GM18951 (cell line): ENCODE measurements around the gene THAP8.
"Not testable (repeated sequence)": the region's sequence is repeated elsewhere in the genome, so short reads cannot be mapped to it uniquely, and the experiment has no call there.

ENCODE experiments used
- POLR2A ChIP-seq: IDR thresholded peaks from 4 replicates; pipeline ENCODE4 v1.6.1; 2011; ENCODE audit warnings: mild to moderate bottlenecking; ENCODE audit not compliant: insufficient read length, insufficient read depth; ENCODE audit errors: extremely low read depth
- in situ Hi-C: fragments of 300-500 bp; cut with MboI; formaldehyde crosslinking; loops from one replicate; pipeline ENCODE4 v1.12.0; 2022; ENCODE audit warnings: low sequenced_read_pairs, mixed read lengths, inconsistent platforms; ENCODE audit not compliant: unreplicated experiment

THAP8 gene

DNA sequence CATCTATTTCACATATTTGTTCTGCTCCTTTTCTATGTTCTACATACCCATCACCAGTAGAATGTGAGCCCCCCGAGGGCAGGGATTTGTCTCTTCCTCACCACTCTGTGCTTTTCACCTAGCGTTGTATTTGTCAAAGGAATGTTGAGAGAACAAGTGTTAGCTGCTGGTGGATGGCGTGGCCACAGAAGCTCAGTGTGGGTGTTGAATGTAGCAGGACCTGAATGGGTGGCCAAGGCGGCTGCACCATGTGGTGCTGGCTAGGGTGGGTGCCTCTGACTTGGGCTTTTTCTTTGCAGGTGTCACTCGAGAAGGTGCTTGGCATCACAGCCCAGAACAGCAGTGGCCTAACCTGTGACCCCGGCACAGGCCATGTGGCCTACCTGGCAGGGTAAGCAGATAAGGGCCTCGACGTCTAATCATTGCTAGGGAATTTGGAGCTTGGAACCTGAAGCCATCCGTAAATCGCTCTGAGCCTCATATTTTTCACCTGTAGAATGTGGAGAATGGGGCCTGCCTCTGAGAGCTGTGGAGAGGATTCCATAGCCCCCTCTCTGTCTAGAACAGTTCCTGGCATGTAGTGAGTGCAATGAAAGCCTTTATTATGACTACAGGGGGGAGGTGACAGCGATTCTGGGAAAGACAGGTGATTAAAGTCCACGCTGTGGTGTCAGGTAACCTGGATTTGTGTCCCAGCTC lies 4.5 kb upstream of the THAP8 start:
- TF ChIP-seq POLR2A, result no peak
- in situ Hi-C loops, result no loop called here

DNA sequence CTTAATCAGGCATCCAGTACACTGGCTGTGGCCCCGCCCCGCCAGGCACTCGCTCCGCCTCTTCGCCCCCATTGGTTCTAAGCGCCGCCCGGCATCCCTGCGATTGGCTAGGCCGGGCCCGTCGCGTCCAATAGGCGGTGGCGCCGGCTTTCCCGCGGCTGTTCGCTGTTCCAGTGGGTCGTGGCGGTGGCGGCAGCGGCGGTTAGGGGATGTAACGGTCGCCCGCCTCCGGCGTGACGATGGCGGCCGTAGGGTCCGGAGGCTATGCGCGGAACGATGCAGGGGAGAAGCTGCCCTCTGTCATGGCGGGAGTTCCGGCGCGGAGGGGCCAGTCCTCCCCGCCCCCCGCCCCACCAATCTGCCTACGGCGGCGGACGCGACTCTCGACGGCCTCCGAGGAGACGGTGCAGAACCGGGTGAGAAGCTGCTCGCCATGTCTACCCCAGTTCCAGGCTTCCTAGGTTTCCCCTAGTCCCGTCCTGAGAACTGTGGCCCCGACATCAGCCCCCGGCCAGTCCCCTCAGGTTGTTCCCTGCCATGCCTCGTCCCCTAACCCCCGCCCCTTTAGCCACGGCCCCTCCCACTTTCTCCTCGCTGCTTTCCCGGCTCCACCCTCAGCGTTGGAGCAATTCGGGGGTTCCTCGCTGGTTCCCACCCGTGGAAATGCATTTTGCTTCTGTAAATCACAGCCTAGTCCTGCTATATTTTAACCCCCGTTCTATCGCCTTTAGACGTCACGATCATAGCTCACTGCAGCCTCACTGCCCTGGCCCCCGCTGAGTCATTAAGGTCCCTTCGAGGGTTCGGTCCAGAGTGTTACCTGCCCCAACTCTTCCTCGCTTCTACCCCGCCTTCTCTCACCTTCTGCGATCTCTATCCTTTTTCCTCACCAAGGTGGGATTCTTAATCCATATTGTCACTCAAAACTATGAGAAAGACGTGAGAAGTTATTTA lies 925 bp upstream of the THAP8 start, which contains the start of gene WDR62:
Gene WDR62 (plus strand): TSS at position 165 of the 954 bp plus-strand sequence. CDS start 75 bp downstream, at position 240.
- in situ Hi-C loops, result no loop called here
- peak; percentile 72 for TF ChIP-seq POLR2A

DNA sequence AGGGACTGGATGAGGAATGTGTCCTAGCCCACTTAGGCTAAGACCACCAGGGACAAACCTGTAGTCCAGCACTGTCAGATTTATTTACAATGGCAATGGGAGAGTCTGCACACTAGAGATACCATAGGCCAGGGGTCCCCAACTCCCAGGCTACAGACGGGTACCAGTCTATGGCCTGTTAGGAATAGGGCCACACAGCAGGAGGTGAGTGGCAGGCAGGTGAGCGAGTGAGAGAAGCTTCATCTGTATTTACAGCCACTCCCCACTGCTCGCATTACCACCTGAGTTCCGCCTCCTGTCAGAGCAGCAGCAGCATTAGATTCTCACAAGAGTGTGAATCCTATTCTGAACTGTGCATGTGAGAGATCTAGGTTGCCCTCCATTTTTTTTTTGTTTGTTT lies 2.4 kb downstream of the THAP8 start:
- no peak for TF ChIP-seq POLR2A
- in situ Hi-C loops, result no loop called here

DNA sequence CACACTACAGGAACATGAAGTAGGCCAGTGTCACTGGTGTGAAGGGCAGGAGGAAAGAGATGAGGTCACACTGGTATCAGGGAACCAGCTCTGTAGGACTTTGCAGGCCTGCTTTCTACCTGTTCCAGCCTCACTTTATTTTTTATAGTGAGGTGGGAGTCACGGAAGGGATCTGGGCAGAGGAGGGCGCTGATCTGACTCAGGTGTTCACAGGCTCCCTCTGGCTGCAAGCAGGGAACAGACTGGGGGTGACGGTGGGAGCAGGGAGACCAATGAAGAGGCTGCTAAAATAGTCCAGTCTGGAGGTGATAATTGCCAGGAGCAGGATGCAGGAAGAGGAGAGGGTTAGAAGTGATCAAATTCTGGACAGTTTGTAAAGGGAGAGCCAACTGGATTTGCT lies 2.8 kb downstream of the THAP8 start:
- in situ Hi-C loops, result no loop called here
- no peak for TF ChIP-seq POLR2A

DNA sequence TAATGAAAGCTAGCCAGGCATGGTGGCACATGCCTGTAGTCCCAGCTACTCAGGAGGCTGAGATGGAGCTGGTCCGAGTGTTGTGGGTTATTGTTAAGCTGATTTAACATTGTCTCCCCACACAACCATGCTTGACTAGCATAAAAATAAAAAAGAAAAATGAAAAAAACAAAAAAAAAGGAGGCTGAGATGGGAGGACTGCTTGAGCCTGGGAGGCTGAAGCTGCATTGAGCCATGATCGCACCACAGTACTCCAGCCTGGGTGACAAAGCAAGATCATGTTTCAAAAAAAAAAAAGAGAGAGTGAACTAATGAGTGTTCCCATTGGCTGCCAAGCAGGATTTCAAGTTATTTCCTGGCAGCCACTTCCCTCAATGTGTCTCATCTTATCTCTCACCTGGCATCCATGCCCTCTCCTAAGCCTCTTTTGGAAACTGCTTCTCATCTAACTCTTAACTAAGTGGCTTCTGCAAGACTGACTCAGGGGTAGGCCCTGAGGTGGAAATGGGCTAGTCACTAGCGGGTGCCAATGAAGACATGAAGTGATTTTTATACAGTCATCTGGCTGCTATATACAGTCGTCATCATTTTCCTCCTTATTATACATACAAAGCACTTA lies 4.9 kb downstream of the THAP8 start:
- TF ChIP-seq POLR2A, result no peak
- in situ Hi-C loops, result no loop called here

DNA sequence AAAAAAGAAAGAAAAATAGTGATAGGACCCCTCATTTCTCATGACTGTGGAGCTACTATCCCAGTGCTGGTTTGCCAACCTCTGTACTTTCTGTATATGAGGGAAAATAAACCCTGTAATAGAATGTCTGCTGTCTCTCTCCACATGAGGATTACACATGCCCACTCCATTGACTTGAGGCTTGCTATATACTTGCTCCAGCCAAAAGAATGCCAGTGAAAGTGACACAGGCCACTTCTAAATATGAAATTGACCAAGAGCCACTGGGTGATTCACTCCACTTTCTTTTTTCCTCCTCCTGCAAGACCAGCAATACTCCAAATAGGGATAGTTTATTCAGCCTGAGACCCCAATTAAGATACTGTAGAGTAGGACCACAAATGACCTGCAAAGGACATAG lies 6.2 kb downstream of the THAP8 start:
- in situ Hi-C loops, result no loop called here
- no peak for TF ChIP-seq POLR2A

DNA sequence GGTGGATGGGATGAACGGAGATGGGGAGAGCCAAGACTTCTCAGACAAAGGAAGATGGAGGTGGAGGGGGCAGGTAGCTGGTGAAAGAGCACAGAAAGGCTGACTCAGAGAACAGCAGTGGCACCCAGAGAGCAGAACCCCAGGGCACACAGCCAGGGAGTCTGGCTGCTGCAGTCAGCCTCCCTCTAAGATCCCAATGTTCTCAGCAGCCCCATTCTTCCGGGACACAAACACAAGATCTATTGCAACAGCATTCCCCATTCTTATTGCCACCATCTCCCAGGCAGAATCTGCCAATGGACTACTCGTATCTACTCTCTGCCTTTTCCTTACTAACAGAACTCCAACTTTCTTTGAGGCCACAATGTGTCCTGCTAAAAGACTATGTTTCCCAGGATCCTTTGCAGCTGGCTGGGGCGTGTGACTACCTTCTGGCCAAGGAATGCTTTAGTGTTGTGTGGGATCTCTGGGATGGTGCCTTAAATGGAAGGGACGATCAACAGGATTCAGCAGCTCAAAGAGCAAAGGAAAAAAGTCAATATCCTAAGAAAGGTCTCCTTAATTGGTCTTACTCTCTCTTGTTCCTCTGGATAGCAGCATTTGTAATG lies 7.5 kb downstream of the THAP8 start:
- in situ Hi-C loops, result no loop called here
- TF ChIP-seq POLR2A, result no peak

DNA sequence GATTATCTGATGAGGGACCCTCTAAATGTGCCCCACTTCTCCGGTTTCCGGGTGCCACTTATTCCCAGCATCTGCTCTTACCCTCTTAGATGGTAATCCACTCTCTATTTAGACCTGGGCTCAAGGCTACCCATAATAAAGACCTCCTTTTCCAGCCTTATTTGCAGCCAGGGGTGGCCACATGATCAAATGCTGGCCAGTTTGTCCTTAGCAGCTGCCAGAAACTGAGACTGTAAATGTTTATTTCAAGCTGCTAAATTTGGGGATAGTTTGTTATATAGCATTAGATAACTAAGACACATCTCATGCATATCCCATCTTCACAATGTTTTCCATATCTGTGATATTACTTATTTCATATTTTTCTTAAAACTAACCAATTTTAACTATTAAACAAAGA lies 10.1 kb downstream of the THAP8 start:
- in situ Hi-C loops, result no loop called here

DNA sequence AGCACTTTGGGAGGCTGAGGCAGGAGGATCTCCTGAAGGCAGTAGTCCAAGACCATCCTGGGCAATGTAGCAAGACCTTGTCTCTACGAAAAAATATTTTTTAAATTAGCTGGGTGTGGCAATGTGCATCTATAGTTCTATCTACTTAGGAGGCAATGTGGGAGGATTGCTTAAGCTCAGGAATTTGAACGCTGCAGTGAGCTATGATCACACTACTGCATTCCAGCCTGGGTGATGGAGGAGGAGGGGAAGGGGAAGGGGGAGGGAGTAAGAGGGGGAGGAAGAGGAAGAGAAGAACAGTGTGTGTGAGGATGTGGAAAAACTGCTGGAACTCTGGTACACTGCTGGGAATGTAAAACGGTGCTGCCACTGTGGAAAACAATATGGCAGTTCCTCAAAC lies 12.3 kb downstream of the THAP8 start:
- in situ Hi-C loops, result no loop called here
- TF ChIP-seq POLR2A, result no peak

More for the DNA sequence above, 10.1 kb downstream of the THAP8 start:
- TF ChIP-seq POLR2A, result no peak

DNA sequence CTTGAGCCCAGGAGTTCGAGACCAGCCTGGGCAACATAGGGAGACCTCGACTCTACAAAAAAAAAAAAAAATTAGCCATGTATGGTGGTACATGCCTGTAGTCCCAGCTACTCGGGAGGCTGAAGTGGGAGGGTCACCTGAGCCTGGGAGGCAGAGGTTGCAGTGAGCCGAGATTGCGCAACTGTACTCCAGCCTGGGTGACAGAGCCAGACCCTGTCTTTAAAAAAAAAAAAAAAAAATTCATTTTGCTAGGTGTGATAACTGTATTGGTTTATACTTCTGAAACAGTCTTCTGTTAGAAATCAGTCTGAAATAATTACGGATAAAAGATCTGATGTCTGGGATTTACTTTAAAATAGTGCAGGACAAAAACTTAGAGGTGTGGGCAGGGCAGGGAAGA lies 13.0 kb downstream of the THAP8 start:
- in situ Hi-C loops, result not testable (repeated sequence)

DNA sequence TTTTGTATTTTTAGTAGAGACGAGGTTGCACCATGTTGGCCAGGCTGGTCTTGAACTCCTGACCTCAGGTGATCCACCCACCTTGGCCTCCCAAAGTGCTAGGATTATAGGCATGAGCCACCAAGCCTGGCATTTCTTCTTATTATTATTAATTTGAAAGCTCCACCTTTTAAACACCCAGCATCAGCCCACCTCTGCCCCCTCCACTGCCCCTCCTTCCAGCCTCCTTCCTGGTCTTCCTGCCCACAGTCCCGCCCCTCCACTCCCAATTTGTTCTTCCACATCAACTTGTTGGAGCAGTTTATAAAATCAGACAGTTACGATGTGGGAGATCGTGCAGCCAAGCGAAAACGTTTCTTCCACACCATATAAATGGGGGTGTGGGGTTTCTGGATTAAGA lies 13.6 kb downstream of the THAP8 start:
- in situ Hi-C loops, result no loop called here

DNA sequence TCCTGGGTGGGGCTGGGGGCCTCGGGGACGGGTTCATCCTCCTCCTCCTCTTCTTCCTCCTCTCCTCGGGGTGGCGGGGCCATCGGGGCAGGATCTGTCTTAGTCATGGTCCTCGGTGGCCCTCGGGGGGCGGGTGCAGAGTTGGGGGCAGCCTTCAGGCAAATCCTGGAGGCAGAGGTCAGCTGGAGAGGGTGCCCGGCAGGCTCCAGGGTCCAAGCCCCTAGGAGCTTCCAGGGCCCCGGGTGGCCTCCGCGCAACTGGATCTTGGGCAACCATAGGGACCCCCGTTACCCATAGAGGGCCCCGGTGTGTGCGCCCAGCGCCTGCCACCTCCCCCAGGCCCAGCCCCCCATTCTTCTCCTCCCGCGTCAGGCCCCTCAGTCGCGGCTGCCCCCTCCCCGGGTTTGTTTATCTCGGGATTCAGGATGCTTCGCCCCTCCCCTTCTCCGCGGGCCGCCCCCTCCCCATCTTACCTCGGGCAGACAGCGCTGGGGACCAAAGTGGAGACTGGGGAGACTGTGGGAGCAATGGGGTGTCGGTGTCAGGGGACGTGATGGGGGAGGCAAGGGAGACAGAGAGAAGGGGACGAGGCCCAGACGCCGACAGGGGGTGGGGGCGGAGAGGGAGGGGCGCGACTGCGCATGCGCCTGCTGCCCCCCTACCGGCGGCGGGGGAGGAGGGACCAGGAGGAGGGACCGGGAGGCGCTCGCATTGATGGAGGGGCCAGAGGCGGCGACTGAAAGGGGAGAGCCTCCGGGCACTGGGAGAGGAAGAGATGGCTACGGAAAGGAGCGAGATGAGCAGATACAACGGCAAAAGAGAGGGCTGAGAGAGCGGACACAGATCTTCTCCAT lies 21.6 kb downstream of the THAP8 start, which contains the start of gene CLIP3:
Gene CLIP3 (minus strand): TSS at position 623 of the 854 bp plus-strand sequence. CDS start 516 bp downstream, at position 107.
- in situ Hi-C loops, result no loop called here
- TF ChIP-seq POLR2A, result no peak

More for the DNA sequence above, 13.6 kb downstream of the THAP8 start:
- TF ChIP-seq POLR2A, result no peak
